ENCODE measurements around the gene PHAX.

The PHAX gene

DNA sequence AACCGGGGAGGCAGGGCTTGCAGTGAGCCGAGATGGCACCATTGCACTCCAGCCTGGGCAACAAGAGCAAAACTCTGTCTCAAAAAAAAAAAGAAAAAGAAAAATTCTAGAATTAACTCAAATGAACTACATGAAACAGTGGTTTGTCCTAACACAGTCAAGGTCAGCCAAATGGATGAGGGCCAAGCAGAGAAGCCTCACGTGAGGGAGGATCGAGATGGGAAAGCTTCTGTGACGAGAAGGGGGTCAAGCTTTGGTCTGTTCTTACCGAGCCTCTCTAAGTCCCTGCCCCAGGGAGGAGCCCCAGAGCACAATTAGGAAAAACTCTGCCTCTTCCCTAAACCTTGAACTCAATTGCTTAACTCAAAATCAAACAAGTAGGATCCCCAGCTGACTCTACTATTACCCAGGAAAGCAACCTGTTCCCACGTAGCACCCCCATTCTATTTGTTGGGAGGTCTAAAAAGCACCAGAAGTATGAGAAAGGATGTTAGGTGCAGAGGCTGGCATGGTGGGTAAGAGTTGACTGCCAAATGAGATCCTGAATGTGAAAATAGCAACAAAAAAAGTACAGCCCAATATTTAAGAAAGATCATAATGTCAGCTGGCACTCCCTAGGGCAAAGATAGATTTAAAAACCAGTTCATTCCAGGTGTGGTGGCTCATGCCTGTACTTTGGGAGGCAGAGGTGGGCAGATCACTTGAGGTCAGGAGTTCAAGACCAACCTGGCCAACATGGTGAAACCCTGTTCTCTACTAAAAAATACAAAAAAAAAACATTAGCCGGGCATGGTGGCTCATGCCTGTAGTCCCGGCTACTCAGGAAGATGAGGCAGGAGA, 13.0 kb upstream of the PHAX start:
- Histone ChIP-seq H3K4me3 (replicated peaks; ENCODE audit: insufficient read depth, low read length) (no peak overlapping the region), H3K27ac (replicated peaks) (no peak overlapping the region), H3K27me3 (ENCODE audit: insufficient read depth, poor library complexity, severe bottlenecking) (no peaks in the 10 kb centered on the region)
- DNase-seq (ENCODE audit: low read depth in 1 of 2, low spot score in 1 of 2) = no peak
- TF ChIP-seq GABPA (IDR thresholded peaks at IDR 0.05; ENCODE audit: low read depth) (no peak), POLR2AphosphoS5 (IDR thresholded peaks at IDR 0.05; ENCODE audit: low read depth) (no peak), SPI1 (IDR thresholded peaks at IDR 0.05; ENCODE audit: borderline replicate concordance, low read depth) (no peak)
- TF ChIP-seq, protein P1, sequence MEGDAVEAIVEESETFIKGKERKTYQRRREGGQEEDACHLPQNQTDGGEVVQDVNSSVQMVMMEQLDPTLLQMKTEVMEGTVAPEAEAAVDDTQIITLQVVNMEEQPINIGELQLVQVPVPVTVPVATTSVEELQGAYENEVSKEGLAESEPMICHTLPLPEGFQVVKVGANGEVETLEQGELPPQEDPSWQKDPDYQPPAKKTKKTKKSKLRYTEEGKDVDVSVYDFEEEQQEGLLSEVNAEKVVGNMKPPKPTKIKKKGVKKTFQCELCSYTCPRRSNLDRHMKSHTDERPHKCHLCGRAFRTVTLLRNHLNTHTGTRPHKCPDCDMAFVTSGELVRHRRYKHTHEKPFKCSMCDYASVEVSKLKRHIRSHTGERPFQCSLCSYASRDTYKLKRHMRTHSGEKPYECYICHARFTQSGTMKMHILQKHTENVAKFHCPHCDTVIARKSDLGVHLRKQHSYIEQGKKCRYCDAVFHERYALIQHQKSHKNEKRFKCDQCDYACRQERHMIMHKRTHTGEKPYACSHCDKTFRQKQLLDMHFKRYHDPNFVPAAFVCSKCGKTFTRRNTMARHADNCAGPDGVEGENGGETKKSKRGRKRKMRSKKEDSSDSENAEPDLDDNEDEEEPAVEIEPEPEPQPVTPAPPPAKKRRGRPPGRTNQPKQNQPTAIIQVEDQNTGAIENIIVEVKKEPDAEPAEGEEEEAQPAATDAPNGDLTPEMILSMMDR (IDR thresholded peaks at IDR 0.05; ENCODE audit: insufficient read depth, low read length) = no peak
- TF ChIP-seq, protein P2, sequence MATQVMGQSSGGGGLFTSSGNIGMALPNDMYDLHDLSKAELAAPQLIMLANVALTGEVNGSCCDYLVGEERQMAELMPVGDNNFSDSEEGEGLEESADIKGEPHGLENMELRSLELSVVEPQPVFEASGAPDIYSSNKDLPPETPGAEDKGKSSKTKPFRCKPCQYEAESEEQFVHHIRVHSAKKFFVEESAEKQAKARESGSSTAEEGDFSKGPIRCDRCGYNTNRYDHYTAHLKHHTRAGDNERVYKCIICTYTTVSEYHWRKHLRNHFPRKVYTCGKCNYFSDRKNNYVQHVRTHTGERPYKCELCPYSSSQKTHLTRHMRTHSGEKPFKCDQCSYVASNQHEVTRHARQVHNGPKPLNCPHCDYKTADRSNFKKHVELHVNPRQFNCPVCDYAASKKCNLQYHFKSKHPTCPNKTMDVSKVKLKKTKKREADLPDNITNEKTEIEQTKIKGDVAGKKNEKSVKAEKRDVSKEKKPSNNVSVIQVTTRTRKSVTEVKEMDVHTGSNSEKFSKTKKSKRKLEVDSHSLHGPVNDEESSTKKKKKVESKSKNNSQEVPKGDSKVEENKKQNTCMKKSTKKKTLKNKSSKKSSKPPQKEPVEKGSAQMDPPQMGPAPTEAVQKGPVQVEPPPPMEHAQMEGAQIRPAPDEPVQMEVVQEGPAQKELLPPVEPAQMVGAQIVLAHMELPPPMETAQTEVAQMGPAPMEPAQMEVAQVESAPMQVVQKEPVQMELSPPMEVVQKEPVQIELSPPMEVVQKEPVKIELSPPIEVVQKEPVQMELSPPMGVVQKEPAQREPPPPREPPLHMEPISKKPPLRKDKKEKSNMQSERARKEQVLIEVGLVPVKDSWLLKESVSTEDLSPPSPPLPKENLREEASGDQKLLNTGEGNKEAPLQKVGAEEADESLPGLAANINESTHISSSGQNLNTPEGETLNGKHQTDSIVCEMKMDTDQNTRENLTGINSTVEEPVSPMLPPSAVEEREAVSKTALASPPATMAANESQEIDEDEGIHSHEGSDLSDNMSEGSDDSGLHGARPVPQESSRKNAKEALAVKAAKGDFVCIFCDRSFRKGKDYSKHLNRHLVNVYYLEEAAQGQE (IDR thresholded peaks at IDR 0.05; ENCODE audit: insufficient replicate concordance, low read depth) = no peak

DNA sequence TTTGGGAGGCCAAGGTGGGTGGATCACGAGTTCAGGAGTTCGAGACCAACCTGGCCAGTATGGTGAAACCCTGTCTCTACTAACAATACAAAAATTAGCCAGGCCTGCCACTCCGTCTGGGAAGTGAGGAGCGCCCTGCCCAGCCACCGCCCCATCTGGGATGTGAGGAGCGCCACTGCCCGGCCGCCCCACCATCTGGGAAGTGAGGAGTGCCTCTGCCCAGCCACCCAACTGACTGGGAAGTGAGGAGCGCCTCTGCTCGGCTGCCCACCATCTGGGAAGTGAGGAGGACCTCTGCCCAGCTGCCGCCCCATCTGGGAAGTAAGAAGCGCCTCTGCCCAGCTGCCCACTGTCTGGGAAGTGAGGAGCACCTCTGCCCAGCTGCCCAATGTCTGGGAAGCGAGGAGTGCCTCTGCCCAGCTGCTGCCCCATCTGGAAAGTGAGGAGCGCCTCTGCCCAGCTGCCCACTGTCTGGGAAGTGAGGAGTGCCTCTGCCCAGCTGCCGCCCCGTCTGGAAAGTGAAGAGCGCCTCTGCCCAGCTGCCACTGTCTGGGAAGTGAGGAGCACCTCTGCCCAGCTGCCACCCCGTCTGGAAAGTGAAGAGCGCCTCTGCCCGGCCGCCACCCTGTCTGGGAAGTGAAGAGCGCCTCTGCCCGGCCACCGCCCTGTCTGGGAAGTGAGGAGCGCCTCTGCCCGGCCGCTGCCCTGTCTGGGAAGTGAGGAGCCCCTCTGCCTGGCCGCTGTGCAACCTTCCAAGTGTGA, 11.0 kb upstream of the PHAX start:
- H3K4me3 ChIP-seq (replicated peaks; ENCODE audit: insufficient read depth, low read length) = no peak overlapping the region
- DNase-seq (ENCODE audit: low read depth in 1 of 2, low spot score in 1 of 2) = no peak
- no peak for TF ChIP-seq SPI1 (IDR thresholded peaks at IDR 0.05; ENCODE audit: borderline replicate concordance, low read depth)
- no peak for TF ChIP-seq GABPA (IDR thresholded peaks at IDR 0.05; ENCODE audit: low read depth)
- no peak for TF ChIP-seq POLR2AphosphoS5 (IDR thresholded peaks at IDR 0.05; ENCODE audit: low read depth)
- TF ChIP-seq, protein P1 (IDR thresholded peaks at IDR 0.05; ENCODE audit: insufficient read depth, low read length) = no peak
- TF ChIP-seq, protein P2 (IDR thresholded peaks at IDR 0.05; ENCODE audit: insufficient replicate concordance, low read depth) = no peak
- peaks cover under 1% of the 10 kb centered on the region for H3K27me3 ChIP-seq (ENCODE audit: insufficient read depth, poor library complexity, severe bottlenecking)
- no peak overlapping the region for H3K27ac ChIP-seq (replicated peaks)

DNA sequence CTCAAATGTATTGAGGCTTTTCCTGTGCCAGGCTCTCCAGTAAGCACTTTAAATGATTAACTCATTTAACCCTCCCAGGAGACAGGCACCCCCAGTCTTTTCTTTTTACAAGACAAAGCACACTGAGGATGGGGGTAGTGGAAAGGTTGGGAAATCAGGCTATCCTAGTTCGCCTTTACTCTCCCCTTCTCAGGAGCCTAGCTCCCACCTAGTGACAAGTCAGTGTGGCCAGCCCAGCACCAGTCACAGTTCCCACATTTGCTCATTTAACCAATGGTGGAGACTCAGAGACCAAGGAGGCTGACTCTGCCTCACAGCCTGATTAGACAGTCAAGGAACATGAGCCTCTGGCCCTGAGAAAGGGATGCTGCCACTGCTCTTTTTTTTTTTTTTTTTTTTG, 9.2 kb upstream of the PHAX start:
- peaks cover 3% of the 10 kb centered on the region for H3K27me3 ChIP-seq (ENCODE audit: insufficient read depth, poor library complexity, severe bottlenecking)
- H3K27ac ChIP-seq (replicated peaks) = no peak overlapping the region
- DNase-seq (ENCODE audit: low read depth in 1 of 2, low spot score in 1 of 2) = no peak
- no peak overlapping the region for H3K4me3 ChIP-seq (replicated peaks; ENCODE audit: insufficient read depth, low read length)
- TF ChIP-seq, protein P1 (IDR thresholded peaks at IDR 0.05; ENCODE audit: insufficient read depth, low read length) = no peak

Data from HL-60 (cell line).